ENCODE data around the gene HIKESHI. TPM values are rescaled to one million over a fixed set of nuclear protein-coding genes. Genes with fewer than 3 reads are reported as not detected.
A peak's percentile ranks its signal among the peaks of the same experiment; 100 is the strongest.

HIKESHI gene
- total and polyA plus RNA-seq, 2 of the 13 experiments (the other 11 are each of a cell fraction or from before 2014, with no cell fraction given) = 67.8 to 74.8 TPM

DNA sequence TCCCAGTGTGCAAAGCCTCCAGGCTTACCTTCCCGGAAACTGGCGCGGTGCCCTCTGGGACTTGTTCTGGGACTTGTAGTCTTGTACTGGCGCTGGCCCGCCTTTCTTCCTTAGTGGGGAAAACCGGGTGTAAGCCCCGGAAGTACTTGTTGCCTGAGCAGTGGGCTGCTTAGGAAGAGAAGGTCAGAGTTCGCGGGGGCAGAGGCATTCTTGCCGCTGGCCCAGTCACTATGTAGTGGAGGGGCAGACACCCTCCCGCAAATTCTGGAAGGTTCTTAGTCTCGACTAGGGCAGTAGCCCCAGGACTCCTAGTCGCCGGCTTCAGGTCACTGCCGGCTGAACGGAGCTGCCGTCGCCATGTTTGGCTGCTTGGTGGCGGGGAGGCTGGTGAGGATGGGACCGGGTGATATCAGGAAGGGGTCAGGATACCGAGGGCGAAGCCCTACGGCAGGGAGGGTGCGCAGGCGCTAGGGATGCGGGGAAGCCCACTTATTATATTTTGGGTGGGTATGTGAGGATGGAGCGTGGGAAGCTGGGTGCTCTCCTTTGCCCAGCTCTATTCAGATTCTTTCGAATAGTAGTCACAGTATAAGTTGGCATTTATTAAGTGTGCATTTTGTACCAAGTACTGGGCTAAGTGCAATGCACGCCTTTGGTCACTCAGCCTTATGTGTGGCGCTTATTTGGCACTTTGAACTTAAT is at the start of gene HIKESHI (continued):
- no peak for TF ChIP-seq ZNF674 (CRISPR knock-in tag; IDR thresholded peaks at IDR 0.05; ENCODE audit: low read depth)
- TF ChIP-seq ZNF383 (CRISPR knock-in tag; IDR thresholded peaks at IDR 0.05; ENCODE audit: borderline replicate concordance) = no peak
- TF ChIP-seq ZNF354B (CRISPR knock-in tag; IDR thresholded peaks at IDR 0.05) = no peak
- no peak for TF ChIP-seq ZNF260 (CRISPR knock-in tag; IDR thresholded peaks at IDR 0.05; ENCODE audit: borderline replicate concordance, low read depth)
- TF ChIP-seq, protein P1, sequence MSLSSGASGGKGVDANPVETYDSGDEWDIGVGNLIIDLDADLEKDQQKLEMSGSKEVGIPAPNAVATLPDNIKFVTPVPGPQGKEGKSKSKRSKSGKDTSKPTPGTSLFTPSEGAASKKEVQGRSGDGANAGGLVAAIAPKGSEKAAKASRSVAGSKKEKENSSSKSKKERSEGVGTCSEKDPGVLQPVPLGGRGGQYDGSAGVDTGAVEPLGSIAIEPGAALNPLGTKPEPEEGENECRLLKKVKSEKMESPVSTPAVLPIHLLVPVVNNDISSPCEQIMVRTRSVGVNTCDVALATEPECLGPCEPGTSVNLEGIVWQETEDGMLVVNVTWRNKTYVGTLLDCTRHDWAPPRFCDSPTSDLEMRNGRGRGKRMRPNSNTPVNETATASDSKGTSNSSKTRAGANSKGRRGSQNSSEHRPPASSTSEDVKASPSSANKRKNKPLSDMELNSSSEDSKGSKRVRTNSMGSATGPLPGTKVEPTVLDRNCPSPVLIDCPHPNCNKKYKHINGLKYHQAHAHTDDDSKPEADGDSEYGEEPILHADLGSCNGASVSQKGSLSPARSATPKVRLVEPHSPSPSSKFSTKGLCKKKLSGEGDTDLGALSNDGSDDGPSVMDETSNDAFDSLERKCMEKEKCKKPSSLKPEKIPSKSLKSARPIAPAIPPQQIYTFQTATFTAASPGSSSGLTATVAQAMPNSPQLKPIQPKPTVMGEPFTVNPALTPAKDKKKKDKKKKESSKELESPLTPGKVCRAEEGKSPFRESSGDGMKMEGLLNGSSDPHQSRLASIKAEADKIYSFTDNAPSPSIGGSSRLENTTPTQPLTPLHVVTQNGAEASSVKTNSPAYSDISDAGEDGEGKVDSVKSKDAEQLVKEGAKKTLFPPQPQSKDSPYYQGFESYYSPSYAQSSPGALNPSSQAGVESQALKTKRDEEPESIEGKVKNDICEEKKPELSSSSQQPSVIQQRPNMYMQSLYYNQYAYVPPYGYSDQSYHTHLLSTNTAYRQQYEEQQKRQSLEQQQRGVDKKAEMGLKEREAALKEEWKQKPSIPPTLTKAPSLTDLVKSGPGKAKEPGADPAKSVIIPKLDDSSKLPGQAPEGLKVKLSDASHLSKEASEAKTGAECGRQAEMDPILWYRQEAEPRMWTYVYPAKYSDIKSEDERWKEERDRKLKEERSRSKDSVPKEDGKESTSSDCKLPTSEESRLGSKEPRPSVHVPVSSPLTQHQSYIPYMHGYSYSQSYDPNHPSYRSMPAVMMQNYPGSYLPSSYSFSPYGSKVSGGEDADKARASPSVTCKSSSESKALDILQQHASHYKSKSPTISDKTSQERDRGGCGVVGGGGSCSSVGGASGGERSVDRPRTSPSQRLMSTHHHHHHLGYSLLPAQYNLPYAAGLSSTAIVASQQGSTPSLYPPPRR (CRISPR knock-in tag; IDR thresholded peaks at IDR 0.05; ENCODE audit: borderline replicate concordance) = peak; percentile 59; the same call in 1 of the 2 replicates
- no peak for TF ChIP-seq DPF2 (CRISPR knock-in tag; IDR thresholded peaks at IDR 0.05; ENCODE audit: borderline replicate concordance, low read depth)
- TF ChIP-seq, protein P2, sequence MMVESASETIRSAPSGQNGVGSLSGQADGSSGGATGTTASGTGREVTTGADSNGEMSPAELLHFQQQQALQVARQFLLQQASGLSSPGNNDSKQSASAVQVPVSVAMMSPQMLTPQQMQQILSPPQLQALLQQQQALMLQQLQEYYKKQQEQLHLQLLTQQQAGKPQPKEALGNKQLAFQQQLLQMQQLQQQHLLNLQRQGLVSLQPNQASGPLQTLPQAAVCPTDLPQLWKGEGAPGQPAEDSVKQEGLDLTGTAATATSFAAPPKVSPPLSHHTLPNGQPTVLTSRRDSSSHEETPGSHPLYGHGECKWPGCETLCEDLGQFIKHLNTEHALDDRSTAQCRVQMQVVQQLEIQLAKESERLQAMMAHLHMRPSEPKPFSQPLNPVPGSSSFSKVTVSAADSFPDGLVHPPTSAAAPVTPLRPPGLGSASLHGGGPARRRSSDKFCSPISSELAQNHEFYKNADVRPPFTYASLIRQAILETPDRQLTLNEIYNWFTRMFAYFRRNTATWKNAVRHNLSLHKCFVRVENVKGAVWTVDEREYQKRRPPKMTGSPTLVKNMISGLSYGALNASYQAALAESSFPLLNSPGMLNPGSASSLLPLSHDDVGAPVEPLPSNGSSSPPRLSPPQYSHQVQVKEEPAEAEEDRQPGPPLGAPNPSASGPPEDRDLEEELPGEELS (CRISPR knock-in tag; IDR thresholded peaks at IDR 0.05) = peak; percentile 57; the same call in 1 of the 2 replicates
- no peak for TF ChIP-seq PCBP2 (optimal IDR thresholded peaks at IDR 0.05; ENCODE audit: low read depth, low read length, poor library complexity, severe bottlenecking)
- TF ChIP-seq MATR3 (CRISPR knock-in tag; IDR thresholded peaks at IDR 0.05) = no peak
- TF ChIP-seq ZNF207 (IDR thresholded peaks at IDR 0.05; ENCODE audit: borderline replicate concordance) = no peak
- TF ChIP-seq PRPF4 (IDR thresholded peaks at IDR 0.05; ENCODE audit: low read depth, low read length, poor library complexity, severe bottlenecking) = no peak
- 0 out of 2 replicates have a peak, but pooled peaks have one; percentile 35 for TF ChIP-seq ZMYM2 (CRISPR knock-in tag; IDR thresholded peaks at IDR 0.05)
- TF ChIP-seq ZNF615 (CRISPR knock-in tag; IDR thresholded peaks at IDR 0.05; ENCODE audit: borderline replicate concordance) = no peak
- TF ChIP-seq MEF2D (CRISPR knock-in tag; IDR thresholded peaks at IDR 0.05) = no peak
- 0 out of 2 replicates have a peak, but pooled peaks have one; percentile 52 for TF ChIP-seq ARNTL (CRISPR knock-in tag; IDR thresholded peaks at IDR 0.05)
- TF ChIP-seq YEATS4 (CRISPR knock-in tag; IDR thresholded peaks at IDR 0.05; ENCODE audit: borderline replicate concordance) = peak; percentile 56; the same call in 1 of the 2 replicates
- no peak for TF ChIP-seq ZNF850 (CRISPR knock-in tag; conservative IDR thresholded peaks at IDR 0.05)
- no peak for TF ChIP-seq LCORL (IDR thresholded peaks at IDR 0.05)
- TF ChIP-seq LCORL (CRISPR knock-in tag; IDR thresholded peaks at IDR 0.05) = peak; percentile 81
- TF ChIP-seq, protein P3, sequence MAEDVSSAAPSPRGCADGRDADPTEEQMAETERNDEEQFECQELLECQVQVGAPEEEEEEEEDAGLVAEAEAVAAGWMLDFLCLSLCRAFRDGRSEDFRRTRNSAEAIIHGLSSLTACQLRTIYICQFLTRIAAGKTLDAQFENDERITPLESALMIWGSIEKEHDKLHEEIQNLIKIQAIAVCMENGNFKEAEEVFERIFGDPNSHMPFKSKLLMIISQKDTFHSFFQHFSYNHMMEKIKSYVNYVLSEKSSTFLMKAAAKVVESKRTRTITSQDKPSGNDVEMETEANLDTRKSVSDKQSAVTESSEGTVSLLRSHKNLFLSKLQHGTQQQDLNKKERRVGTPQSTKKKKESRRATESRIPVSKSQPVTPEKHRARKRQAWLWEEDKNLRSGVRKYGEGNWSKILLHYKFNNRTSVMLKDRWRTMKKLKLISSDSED (CRISPR knock-in tag; IDR thresholded peaks at IDR 0.05) = no peak
- TF ChIP-seq ZNF232 (CRISPR knock-in tag; IDR thresholded peaks at IDR 0.05; ENCODE audit: borderline replicate concordance) = peak; percentile 82; the same call in 1 of the 2 replicates
- peak; percentile 88 for TF ChIP-seq ZNF605 (CRISPR knock-in tag; IDR thresholded peaks at IDR 0.05)

Measured in HepG2 (cell line).